Epidermal melanocyte (primary cell): ENCODE results near the gene CELF6.

Experiments used
- DNase-seq: peaks from one replicate; pipeline ENCODE4 v3.0.0; 2011; ENCODE audit warnings: low spot score; ENCODE audit not compliant: insufficient read length

Gene CELF6

DNA sequence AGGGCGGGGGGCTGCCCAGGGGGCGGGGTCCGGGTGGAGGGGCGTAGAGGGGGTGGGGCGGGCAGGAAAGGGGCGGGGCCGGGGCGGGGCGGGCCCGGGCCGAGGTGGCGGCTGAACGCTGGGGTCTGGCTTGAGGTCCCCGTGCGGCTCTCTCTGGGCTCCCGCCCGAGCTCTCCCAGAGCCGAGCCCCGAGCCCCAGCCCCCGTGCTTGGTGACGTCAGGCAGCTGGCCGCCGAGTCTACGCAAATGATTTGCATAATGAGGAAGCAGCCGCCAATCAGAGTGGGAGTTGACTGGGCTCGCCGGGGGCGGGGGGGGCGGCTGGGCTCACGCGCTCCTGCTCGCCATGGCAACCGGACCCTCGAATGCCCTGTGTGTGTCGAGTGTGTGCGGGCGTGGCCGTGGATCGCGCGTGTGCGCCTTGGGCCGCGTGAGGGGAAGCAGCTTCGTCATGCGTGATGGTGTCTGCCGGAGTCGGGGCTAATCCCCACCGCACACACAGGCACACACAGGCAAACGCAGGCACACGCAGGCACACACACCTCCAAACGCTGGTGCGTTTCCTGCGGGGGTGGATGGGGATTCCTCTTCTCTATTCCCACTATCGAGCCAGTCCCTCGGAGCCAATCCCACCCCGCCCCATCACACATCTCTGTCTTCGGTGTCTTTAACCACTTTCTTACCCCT, at the start of gene CELF6:
Gene CELF6, minus strand, starts transcription at position 173 of the 687 bp plus-strand sequence. CDS start 283 bp downstream, outside the sequence.
- peak; percentile 70 for DNase-seq

DNA sequence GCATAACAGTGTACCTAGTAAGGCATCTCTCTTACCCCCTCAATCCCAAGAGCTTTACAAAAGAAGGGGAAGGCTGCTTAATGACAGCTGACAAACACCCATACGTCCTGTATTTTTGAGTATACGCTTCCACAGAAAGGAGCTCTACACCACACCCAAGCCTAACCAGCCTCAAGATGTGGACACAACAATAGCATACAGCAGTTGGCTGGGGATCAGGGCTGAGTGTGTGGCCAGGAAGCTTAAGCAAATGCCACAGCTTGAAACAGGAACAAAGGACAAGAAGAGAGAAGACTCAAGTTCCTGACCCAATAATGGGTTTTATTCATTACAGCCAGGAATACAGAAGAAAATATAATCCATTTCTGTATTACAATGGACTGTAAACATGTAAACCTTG, 48.9 kb upstream of the CELF6 start:
- DNase-seq: no peak

DNA sequence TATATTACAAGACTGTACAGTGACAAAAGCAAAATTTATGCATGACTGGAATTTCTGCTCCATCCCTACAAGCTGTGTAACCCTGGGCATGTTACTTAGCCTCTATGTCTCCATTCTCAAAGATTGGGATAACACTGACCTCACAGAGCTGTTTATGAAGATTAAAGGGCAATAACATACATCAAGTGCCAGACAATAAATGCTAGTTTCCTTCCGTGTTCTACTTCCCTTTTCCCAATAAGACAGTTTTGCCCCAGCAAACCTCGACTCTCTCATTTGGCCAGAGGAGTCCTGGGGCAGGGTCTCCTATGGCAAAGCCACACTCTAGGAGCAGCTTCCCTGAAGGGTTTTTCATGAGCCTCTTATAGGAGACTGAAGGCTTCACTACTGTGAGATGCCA, 48.4 kb upstream of the CELF6 start:
- DNase-seq: no peak

DNA sequence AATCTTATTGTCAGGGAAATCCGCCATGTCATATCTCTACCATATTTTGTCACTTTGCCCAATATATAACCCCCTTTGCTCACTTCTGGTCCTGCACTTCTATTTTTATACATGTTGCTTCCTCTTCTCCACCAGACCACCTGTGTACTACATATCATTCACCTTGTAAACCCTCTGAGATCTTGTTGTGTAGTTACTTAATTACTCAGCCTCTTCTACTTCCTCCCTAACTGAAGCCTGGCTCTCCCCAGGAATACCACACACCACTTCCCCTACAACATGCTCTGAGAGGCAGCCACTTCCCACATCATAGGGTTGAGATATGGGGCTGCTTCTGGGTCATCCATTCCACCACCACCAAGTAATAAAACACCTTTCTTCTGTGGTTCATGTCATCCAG, 45.9 kb upstream of the CELF6 start:
- DNase-seq: no peak

DNA sequence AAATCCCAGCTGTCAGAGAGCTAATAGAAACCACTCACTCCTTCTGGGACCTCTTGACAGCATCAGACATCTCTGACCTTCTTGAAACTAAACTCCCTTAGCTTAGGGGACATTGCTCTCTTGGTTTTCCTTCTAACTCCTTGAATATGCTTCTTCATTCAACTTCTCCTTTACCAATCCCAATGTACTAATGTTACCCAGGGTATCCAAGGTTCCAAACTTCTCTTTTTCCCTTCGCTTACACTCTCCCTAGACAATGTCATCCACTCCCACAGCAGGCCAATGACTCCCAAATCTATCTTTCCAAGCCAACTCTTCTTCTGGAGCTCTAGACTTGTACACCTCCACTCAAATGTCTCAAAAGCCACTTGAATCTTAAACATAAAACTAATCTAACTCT, 41.2 kb upstream of the CELF6 start:
- no peak for DNase-seq

DNA sequence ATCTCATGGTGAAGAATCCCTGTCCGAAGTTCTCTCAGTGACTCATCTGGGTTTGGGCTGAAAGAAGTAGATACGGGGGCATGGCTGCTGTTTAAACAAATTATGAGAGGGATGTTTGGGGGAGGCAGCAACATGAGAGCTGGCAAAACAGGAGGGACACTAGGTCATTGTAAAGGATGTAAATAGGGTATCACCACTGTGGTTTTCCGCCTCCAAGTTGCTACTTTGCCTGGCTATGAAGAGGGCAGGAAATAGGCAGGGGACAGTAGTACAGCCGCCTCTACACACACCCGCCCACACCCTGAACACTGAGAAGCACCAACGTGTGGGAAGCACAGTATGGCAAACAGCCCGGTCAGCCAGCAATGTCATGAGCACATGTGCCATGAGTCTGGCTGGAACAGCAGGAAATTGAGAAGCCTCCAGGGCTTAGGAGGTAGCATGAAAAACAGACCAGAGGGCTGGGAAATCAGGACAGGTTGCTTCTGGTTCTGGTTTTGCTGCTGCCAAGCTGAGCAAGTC, 38.8 kb upstream of the CELF6 start:
- DNase-seq: peak; percentile 28

DNA sequence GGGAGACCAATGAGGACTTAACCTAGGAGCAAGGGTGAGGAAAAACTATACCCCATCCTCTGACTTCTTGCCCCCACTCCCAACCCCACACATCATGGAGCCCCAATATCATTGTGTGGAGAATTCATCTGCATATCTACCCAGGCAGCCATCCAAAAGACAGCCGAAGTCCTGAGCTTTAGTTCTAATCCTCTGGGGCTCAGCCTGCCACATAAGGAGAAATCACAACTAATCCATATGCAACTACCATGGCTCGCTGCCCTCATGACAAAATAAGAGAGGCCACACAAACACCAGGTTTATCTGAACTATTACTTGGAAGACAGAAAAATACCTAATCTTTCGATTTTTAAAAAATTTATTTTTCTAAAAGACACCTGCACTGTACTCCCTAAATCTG, 38.2 kb upstream of the CELF6 start:
- no peak for DNase-seq

DNA sequence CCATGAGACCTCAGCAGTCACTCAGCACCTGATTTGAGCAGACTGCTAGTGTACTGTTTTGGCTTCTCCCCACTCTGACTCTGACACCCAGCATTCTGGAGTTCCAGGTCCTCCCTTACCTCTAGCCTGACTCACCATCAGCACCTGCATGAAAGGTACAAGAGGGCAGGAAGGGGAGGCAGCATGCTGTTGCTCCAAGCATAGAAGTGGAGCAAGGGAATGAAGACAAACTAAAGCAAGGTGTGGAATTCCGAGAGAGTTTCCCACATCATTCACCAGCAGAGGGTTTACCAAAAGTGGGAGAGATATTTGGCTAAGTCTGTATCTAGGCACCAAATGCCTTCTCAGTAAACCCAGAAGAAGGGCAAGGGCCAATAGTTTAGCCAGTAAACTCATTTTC, 34.5 kb upstream of the CELF6 start:
- DNase-seq: no peak

DNA sequence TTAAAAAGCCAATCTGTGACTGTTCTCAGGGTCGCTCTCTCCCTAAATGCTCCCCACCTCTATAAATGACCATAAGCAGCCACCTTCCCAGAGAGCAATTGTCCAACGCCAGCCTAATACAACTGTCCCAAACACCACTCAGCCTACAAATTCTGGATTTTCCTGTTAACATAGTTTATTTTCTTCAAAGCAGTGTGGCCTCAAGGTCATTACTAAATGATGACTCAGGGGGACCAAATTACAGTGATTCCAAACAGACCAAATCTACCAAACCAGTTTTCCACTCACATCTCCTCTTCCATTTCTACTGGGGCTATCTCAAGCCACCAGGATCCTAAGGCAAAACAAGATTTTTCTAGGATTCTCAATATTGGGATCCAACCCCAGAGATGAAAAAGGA, 33.3 kb upstream of the CELF6 start:
- DNase-seq: no peak

DNA sequence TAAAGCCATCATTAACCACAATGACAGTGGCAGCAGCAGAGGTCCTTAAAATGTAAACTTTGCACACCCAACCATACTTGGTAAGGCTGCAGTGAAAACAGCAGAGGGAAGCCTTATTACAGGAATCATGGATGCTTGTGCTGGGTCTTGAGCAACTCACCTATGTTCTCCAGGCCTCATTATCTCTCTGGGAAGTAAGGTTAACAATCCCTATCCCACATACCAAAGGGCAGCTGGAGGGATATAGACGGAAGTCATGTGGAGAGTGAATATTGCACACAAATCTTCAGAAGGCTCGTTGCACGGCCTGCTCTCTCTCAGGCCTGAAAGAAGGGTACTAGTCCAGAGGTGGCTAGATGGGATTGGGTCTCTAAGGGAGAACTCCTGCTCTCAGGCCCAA, 25.8 kb upstream of the CELF6 start:
- no peak for DNase-seq

DNA sequence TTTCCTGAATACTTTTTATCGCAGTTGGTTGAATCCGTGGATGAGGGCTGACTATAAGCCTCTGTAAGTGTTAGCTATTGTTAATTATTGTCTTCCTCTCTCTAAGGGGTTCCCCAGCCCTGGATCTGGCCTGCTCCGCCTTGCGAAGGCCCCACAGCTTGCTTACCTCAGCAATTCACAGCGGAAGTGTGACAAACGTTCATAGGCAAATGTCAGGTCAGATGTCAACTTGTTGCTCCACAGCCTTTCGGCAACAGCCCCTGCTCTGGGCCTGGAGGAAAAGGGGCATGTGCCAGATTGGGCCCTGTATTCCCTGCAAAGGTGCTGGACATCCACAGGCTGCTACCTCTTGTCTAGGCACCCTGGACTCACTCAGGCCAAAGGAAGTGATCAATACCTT, 25.3 kb upstream of the CELF6 start:
- DNase-seq: no peak

DNA sequence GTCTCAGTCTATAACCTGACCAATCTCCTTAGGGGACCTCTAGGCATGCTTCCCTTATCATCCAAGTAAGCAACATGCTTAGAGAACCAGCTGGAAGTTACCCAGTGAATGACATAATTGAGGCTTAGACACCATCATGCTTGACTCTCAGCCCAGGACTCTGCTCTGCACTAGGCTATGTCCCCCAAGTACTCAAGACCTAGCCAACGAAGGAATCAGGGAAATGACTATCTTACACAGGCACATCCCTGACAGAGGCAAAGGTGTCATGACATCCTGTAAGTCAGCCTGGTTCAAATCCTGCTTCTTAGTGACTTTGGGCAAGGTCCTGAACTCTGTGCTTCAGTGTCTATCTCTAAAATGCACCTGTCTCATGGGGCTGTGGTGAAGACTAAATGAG, 24.6 kb upstream of the CELF6 start:
- DNase-seq: no peak

DNA sequence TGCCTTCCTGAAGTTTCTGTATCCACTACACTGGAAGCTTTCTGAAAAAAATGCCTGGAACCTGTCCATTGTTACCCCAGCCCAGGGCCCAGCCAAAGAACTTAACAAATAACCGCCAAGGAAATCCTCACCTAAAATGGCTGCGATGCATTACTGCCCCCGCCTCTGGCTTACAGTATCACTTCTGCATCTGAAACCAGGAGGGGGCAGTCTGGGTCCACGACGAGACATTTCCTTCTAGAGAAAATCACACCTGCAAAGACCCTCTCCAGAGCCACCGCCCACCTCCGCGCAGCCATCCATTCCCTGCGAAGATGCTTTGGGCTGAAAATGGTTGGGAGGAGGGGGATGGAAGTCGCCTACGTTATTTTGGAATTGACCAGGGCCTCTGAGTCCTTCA, 22.4 kb upstream of the CELF6 start:
- no peak for DNase-seq

DNA sequence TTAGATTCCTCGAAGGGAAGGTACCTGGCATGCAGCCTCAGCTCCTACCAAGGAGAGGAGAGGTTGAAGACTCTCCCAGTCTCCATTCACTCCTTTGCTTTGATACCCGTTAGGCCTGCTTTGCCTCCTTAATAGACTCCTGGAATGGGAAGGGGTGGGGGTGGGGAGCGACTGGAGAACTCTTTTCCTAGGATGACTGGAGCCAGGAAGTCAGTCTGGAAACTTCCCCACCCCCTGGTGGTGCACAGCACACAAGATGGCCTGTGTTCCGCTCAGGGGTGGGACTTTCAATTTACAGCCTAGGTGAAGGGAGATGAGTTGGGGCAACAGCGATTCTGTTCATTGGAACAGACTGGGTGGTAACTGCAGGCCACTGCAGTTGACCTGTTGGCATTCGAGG, 21.4 kb upstream of the CELF6 start:
- no peak for DNase-seq

DNA sequence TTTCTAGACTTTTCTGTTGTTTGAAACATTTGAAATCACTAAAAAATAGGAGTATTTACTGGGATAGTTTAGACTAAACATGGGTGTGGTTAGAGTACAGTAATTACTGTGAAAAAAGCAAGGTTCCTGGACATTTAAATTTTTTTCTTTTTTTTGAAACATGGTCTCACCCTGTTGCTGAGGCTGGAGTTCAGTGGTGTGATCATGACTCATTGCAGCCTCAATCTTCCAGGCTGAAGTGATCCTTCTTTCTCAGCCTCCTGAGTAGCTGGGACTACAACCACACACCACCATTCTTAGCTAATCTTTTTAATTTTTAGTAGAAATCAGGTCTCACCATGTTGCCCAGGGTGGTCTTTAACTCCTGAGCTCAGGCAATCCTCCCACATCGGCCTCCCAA, 20.4 kb upstream of the CELF6 start:
- DNase-seq: no peak

DNA sequence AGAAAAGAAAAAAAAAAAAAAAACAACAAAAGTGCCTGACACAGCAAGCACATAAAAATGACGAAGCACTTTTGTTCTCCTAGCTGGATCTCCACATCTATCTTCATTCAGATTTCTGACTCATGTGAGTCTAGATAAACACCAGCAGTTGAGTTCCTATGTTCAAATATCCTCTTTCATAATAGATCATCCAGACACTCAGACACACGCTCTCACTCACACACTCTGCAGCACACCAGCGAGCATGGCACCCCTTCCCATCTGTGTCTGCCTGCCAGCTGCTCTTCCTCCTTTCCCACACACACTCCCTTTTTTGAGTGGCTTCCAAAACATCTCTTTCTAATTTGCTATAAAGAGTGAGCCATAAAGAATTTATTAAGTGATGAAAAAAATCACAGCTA, 19.8 kb upstream of the CELF6 start:
- DNase-seq: peak; percentile 33

DNA sequence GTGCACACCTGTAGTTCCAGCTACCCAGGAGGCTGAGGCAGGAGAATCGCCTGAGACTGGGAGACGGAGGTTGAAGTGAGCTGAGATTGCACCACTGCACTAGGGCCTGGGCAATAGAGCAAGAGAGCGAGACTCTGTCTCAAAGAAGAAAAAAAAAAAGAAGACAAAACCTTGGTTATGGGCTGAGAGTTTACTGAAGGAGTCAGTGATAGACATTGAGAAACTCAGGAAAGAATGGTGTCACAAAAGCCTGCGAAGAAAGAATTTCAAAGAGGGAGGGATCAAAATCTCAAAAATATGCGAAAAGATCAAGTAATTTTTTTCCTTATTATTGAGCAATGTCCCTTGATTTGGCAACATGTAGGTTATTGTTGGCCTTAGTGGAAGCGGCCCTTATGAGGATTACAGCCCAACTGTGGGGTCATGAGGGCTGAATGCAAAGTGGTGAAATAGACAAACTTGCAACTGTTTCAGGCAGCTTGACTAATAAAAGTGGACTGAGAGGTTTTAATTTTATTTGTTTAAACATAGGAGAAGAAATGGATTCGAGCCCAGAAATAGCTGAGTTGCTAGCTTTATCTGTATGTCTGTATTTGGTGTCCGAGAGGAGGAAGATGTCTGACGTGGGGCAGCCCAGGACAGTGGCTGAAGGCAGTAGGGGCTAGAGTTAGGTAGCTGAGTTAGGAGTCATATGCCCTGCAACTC, 18.8 kb upstream of the CELF6 start:
- no peak for DNase-seq

DNA sequence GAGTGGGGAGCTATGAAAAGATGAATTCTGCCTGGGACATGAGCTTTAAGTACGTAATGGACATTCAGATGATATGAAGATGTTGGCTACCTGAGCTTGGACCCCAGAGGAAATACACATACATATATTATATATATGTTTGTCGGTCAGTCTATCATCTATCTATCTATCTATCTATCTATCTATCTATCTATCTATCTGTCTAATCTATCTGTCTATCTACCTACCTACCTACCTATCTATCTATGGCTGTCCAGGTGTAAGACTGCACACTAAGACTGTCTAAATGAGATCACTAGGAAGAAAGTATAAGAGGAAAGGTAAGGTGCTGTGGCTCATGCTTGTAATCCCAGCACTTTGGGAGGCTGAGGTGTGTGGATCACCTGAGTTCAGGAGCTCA, 18.2 kb upstream of the CELF6 start:
- no peak for DNase-seq

DNA sequence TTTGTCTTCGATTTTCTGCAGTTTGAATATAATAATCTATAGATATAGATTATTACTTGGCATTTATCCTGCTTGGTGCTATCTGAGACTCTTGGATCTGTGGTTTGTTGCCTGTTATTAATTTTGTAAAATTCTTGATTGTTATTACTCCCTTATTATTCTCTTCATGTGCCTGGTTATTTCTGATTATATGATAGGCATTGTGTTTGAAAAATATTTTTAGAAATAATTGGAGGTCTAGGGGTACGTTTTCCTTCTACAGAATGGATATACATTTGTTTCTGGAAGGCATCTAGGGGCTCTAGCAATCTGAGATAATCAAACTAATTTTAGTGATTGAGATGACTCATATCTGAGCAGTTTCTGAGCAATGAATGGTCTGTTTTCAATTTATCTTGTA, 14.9 kb upstream of the CELF6 start:
- DNase-seq: no peak

DNA sequence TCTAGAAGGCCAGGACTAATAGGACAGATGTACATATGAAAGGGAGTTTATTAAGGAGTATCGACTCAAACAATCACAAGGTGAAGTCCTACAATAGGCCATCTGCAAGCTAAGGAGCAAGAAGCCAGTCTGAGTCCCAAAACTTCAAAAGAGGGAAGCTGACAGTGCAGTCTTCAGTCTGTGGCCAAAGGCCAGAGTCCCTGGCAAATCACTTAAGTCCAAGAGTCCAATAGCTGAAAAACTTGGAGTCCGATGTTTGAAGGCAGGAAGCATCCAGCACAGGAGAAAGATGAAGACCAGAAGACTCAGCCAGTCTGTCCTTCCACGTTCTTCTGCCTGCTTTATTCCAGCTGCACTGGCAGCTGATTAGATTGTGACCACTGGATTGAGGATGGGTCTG, 11.1 kb upstream of the CELF6 start:
- no peak for DNase-seq

DNA sequence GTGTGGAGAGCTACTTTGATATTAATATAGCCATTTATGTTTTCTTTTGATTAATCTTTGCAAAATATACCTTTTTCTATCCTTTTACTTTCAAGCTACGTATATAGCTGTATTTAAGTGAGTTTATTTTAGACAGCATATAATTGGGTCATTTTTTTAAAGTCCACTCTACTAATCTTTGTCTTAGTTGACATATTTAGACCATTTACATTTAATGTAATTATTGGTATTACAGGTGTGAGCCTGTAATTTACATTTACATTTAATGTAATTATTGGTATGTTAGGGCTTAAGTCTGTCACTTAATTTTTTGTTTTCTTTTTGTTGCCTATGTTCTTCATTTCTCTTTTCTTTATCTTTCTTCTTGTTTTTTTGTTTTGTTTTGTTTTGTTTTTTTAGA, 3.8 kb upstream of the CELF6 start:
- no peak for DNase-seq

DNA sequence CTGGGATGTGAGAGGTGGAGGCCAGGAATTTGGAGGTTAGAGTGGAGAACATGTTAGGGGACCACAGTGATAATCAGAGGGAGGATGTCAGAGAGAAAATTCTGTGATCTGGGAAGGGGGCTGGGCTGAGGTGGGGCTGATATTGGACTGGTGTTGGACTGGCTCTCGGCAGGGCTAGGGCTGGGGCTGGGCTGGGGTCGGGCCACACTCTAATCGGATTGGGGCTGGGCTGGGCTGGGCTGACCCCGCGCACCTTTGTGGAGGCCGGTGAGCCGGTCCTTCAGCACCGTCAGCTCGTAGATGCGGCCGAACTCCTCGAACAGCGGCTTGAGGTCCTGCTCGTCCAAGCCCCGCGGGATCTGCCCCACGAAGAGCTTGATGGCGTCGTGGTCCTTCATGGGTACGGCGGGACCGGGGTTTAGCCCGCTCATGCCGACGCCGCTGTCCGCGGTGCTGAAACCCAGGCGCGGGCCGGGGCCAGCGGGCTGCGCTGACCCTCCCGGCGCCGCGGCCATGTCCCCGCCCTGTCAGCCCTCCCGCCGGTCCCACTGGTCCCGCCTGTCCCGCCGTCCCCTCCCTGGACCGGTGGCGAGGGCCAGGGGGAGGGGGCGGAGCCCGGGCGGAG, 485 bp downstream of the CELF6 start:
- DNase-seq: peak; percentile 78
